GM15510 (cell line): Measurements from ENCODE around the gene KLF13.

Experiments
- POLR2A ChIP-seq: IDR thresholded peaks from 3 replicates; pipeline ENCODE4 v1.6.1; 2011; ENCODE audit warnings: borderline replicate concordance; ENCODE audit not compliant: insufficient read length; ENCODE audit errors: extremely low read depth

Gene KLF13

DNA sequence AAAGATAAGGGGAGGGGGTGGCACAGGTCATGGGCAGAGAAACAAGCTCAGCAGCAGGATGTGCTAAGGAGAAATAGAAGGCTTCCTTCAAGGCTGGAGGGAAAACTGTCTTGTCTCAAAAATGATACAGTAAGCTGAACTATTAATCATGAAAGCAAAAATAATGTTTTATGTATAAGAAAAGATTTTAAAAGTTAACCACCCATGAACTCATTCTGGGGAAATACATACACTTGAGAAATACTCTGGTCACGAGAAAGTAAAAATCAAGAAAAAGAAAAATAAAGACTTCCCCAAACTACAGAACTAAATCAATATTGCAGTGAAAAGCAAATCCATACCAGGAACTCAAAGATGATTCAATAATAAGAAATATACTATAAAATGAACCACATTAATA is 80.7 kb downstream of the KLF13 start:
- TF ChIP-seq POLR2A: no peak

DNA sequence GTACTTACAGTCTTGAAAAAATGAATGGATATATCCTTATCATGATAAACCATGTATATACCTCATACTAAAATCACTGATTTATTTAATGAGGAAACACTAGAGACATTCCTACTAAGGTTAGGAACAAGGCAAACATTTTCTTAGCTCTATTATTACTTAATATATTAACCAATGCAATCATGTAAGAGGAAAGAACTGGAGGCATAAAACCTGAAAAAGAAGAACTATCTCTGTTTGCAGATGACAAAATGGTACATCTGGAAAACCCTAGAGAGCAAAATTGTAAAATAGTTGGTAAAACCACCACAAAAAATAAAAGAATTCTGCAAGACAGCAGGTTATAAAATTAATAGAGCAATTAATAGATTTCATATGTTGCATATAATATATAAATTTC is 81.2 kb downstream of the KLF13 start:
- TF ChIP-seq POLR2A: no peak

- no peak for TF ChIP-seq POLR2A
Observed at GRCh38 chr15:31408724-31409123, 82.1 kb downstream of the KLF13 start.

DNA sequence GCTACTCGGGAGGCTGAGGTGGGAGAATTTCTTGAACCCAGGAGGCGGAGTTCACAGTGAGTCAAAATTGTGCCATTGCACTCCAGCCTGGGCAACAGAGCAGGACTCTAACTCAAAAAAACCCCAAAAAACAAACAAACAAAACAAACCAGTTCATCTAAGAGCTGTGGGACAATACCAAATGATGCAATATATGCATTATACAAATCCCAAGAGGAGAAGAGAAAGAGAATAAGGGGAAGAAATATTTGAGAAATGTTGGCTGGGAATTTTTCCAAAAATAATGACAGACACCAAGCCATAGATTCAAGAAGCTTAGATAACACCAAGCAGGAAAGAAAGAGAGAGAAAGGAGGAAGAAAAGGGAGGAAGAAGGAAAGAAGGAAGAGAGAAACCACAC is 82.5 kb downstream of the KLF13 start:
- no peak for TF ChIP-seq POLR2A

DNA sequence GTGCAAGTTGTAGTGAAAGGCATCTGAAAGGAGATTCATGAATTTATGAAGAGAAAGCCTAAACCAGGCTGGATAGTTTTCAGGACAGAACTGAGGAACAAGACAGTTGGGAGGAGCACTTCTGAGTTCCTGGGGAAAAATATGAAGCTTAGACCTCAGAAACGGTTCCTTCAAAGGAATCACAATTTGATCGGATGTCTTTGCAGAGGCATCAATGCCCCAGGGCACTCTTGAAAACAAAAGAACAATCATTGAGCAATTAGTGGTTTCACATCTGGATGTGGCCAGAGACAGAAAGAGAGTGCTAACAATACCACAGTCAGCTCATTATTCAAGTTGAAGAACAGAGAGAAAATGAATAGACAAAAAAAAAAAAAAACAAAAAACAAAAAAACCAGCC is 86.2 kb downstream of the KLF13 start:
- TF ChIP-seq POLR2A: no peak

DNA sequence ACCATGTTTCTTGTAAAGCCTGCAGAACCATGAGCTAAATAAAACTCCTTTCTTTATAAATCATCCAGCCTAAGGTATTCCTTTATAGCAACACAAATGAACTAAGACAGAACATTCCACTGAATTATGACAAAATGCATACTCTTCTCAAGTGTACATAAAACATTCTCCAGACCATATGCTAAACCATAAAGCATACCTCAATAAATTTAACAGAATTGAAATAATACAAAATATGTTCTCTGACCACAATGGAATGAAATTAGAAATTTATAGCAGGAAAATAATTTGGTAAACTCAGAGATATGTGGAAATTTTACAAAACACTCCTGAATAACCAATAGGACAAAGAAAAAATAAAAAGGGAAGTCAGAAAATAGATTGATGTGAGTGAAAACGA is 88.6 kb downstream of the KLF13 start:
- TF ChIP-seq POLR2A: no peak

DNA sequence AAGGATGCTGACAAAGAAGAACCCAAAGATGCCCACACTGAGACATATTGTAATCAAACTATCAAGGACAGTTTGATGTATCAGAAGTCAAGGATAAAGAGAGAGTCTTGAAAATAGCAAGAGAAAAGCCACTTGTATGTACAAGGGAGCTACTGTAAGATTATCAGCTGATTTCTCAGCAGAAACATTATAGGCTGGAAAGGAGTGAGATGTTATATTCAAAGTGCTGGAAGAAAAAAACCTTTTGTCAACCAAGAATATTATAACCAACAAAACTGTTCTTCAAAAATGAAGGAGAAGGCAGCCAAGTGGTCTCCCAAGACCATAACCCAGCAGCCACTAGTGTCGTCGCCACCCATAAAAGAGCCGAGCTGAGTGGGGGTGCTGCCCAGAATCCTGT is 93.2 kb downstream of the KLF13 start:
- TF ChIP-seq POLR2A: no peak

- no peak for TF ChIP-seq POLR2A
Observed at GRCh38 chr15:31427411-31427810, 100.8 kb downstream of the KLF13 start.
